Esophagus muscularis mucosa (tissue), 4 donors: ENCODE results near the gene EHD4. TPM values are rescaled to one million over a fixed set of nuclear protein-coding genes. Genes with fewer than 3 reads are reported as not detected.

Source experiments
- DNase-seq: peaks from one replicate; pipeline ENCODE4 v3.0.0-alpha.2; 2017; ENCODE audit errors: extremely low spot score
- H3K27ac ChIP-seq, 4 donors: fragments of 200-600 bp; sonication (generic); replicated peaks in 1 of 4; 1 replicate in 3 of 4; 2 replicates in 1 of 4; pipeline ENCODE4 v1.5.1; 2016 to 2019; ENCODE audit warnings: mild to moderate bottlenecking in 1 of 4
- H3K27me3 ChIP-seq, 4 donors: fragments of 200-600 bp; sonication (generic); one replicate each; pipeline versions ENCODE4 v1.5.1 to v1.6.0; 2016 to 2019
- H3K36me3 ChIP-seq, 4 donors: fragments of 200-600 bp; sonication (generic); one replicate each; pipeline ENCODE4 v1.5.1; 2016 to 2019
- H3K4me1 ChIP-seq, 4 donors: fragments of 200-600 bp; sonication (generic); one replicate each; pipeline ENCODE4 v1.5.1; 2016 to 2019
- H3K4me3 ChIP-seq, 4 donors: fragments of 200-600 bp; sonication (generic); 1 replicate in 2 of 4; 2 replicates in 2 of 4; pipeline ENCODE4 v1.5.1; 2016 to 2019; ENCODE audit warnings: mild to moderate bottlenecking in 4 of 4, moderate library complexity in 1 of 4
- H3K9me3 ChIP-seq, 4 donors: fragments of 200-600 bp; sonication (generic); 1 replicate in 3 of 4; 2 replicates in 1 of 4; pipeline ENCODE4 v1.5.1; 2016 to 2019
- EP300 ChIP-seq: sonication (generic); formaldehyde crosslinking; IDR thresholded peaks from one replicate; pipeline ENCODE4 v1.6.1; 2017; ENCODE audit warnings: antibody characterized with exemption
- POLR2A ChIP-seq: fragments of 450-650 bp; IDR thresholded peaks from one replicate; pipeline ENCODE4 v1.6.1; 2017; ENCODE audit warnings: antibody characterized with exemption, moderate library complexity, mild to moderate bottlenecking, low read depth
- POLR2AphosphoS5 ChIP-seq, 2 donors: sonication (generic); formaldehyde crosslinking; IDR thresholded peaks; one replicate each; pipeline ENCODE4 v1.6.1; 2017; ENCODE audit warnings: antibody characterized with exemption in 2 of 2
- WGBS: methylation state at CpG from one replicate; pipeline ENCODE4 v1.1.5; 2018; 5-methylcytosine and 5-hydroxymethylcytosine counted together
- intact Hi-C: fragments of 100-400 bp; cut with DNase I; formaldehyde crosslinking; loops from one replicate; pipeline ENCODE4 v1.15.1; 2023
- total RNA-seq, 4 donors: library from RNA; depleted of rRNA; stranded (reverse); fragments of >200 nt; gene quantifications; one replicate each; pipeline versions ENCODE4 v1.1.0 to v1.2.1, GENCODE V29; 2016
- TF ChIP-seq, protein P1 (sequence below), 3 experiments: fragments of 200-600 bp in 2 of 3; fragments of 450-650 bp in 1 of 3; sonication (generic) in 2 of 3; IDR thresholded peaks; one replicate each; pipeline ENCODE4 v1.5.1; 2017 to 2019; ENCODE audit warnings: antibody characterized with exemption in 3 of 3, mild to moderate bottlenecking in 2 of 3, moderate library complexity in 1 of 3

The EHD4 gene
- total RNA-seq, 4 donors from 2014 or later: 10.0 to 24.7 (median 21.7) TPM

DNA sequence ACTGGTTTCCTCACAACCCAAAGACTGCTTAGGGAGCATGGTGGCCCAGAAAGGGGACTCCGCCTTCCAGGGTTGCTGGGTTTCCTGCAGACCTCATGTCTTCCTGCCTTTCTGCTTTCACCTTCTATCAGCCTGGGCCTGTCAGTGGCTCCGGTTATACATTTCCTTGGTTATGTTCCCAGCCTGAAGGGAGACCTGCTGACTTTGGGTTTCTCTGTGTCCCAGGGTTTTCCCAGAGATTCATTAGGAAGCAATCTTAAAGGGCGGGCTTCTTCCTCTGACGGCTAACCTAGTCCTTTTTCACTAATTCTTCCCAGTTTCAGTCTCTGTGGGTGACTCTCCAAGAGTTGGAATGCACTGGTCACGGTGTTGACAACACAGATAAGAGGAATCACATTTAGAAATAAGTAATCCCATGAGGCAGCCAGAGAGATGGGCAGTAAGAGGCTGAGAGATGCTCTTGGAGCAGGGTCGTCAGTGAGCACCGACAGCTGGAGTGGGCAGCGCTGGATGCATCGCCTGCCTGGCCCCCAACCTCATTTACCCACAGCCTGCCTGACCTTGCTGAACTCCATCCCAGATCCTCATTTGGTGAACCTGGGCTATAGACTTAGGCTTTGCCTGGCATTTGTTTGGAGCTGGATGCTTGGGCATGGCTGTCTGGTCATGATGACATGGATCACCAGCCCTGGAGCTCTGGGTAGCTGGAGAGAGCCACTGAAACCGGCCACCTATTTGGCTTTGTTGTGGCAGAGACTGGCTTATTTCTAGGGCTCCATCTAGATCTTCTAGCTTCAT, 10.0 kb upstream of the EHD4 start:
- Histone ChIP-seq H3K27me3 (no peaks in the 10 kb centered on the region), H3K9me3 (no peaks in the 10 kb centered on the region), H3K36me3 (no peaks in the 10 kb centered on the region), H3K27ac (no peak overlapping the region), H3K4me1 (peaks cover 0 to 8% (median 8%) of the 10 kb centered on the region in 4 donors), H3K4me3 (no peak overlapping the region)
- TF ChIP-seq POLR2AphosphoS5 (IDR thresholded peaks at IDR 0.05) (no peak), POLR2A (no peak), EP300 (no peak)
- TF ChIP-seq, protein P1, sequence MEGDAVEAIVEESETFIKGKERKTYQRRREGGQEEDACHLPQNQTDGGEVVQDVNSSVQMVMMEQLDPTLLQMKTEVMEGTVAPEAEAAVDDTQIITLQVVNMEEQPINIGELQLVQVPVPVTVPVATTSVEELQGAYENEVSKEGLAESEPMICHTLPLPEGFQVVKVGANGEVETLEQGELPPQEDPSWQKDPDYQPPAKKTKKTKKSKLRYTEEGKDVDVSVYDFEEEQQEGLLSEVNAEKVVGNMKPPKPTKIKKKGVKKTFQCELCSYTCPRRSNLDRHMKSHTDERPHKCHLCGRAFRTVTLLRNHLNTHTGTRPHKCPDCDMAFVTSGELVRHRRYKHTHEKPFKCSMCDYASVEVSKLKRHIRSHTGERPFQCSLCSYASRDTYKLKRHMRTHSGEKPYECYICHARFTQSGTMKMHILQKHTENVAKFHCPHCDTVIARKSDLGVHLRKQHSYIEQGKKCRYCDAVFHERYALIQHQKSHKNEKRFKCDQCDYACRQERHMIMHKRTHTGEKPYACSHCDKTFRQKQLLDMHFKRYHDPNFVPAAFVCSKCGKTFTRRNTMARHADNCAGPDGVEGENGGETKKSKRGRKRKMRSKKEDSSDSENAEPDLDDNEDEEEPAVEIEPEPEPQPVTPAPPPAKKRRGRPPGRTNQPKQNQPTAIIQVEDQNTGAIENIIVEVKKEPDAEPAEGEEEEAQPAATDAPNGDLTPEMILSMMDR (IDR thresholded peaks at IDR 0.05): no peak
- 92% methylated on average over 10 of the region's 10 CpGs for WGBS
- intact Hi-C loops: no loop called here
- DNase-seq: no peak

DNA sequence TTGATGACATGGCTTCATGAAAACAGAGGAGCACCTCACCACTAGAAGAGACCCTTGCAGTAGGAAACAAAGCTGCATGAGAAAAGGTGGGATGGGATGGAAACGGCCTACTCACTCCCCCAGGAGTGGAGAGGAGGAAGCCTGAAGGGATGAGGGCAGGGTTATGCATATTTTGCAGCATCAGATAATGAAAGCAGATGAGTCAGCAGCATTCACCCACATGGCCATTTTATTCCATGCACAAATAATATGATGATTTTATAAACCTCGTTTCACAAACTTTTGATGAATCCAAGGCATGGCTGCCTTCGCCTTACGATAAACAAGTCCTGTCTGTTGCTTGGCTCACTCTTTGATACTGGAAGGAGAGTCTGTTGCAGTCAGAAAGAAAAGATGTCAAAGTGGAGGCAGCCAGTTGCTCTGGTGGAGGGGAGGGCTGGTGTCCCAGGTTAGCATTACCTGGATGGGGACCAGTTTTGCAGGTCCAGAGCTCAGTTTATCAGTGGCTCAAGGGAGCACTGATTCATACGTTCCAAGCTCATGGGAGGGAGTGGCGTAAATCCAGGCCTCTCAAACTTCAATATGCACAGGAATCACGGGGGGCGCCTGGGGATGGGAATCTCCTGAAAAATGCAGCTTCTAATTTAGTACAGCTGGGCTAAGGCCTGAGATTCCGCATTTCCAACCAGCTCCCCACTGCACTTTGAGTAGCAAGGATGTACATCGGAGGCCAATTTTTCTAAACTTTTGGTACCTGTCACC, 9.2 kb upstream of the EHD4 start:
- Histone ChIP-seq H3K36me3 (no peaks in the 10 kb centered on the region), H3K27me3 (peaks cover 0 to 5% (median 0%) of the 10 kb centered on the region in 4 donors), H3K4me1 (peaks cover 0 to 8% (median 8%) of the 10 kb centered on the region in 4 donors), H3K27ac (no peak overlapping the region), H3K9me3 (no peaks in the 10 kb centered on the region), H3K4me3 (no peak overlapping the region)
- no peak for DNase-seq
- no peak for TF ChIP-seq EP300
- TF ChIP-seq, protein P1 (IDR thresholded peaks at IDR 0.05): no peak
- no peak for TF ChIP-seq POLR2AphosphoS5 (IDR thresholded peaks at IDR 0.05)
- TF ChIP-seq POLR2A: no peak
- intact Hi-C loops: no loop called here
- WGBS: 86% methylated on average over 10 of the region's 10 CpGs

DNA sequence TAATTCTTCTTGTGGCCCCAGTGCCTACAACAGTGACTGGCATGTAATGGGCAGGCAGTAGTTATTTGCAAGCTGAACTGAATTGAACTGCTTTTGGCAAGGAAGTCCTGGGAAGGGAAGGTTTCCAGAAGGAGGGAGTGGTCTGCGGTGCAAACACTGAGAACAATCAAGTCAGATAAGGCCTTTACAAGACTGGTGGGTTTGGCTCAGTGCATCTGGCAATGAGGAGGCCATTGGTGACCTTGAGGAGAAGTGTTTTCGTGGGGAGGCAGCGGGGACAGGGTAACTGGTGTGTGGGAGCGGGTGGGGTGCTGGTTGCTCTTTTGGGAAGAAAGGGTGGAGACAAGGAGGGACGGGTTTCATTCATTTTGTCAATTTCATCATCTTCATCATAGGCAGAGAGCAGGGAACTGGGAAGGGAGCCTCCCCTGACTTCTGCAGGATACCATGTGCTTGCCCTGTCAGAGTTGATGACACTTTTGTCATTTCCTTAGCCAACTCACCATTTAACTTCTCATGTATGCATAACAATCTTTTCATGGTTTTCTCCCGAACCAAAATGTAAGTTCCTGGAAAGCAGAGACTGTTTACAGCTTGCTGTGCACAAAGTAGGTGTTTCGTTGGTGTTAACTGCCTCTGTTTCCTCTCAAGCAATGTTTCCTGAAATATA, 8.4 kb upstream of the EHD4 start:
- WGBS: 83% methylated on average over 7 of the region's 7 CpGs
- intact Hi-C loops: no loop called here
- H3K27ac ChIP-seq: no peak overlapping the region
- H3K4me1 ChIP-seq: peaks cover 0 to 8% (median 8%) of the 10 kb centered on the region in 4 donors
- H3K9me3 ChIP-seq: no peaks in the 10 kb centered on the region
- TF ChIP-seq EP300: no peak
- no peak for TF ChIP-seq POLR2AphosphoS5 (IDR thresholded peaks at IDR 0.05)
- no peak for TF ChIP-seq POLR2A
- TF ChIP-seq, protein P1 (IDR thresholded peaks at IDR 0.05): no peak
- no peak overlapping the region for H3K4me3 ChIP-seq
- DNase-seq: no peak
- no peaks in the 10 kb centered on the region for H3K36me3 ChIP-seq
- peaks cover 0 to 6% (median 0%) of the 10 kb centered on the region in 4 donors for H3K27me3 ChIP-seq

DNA sequence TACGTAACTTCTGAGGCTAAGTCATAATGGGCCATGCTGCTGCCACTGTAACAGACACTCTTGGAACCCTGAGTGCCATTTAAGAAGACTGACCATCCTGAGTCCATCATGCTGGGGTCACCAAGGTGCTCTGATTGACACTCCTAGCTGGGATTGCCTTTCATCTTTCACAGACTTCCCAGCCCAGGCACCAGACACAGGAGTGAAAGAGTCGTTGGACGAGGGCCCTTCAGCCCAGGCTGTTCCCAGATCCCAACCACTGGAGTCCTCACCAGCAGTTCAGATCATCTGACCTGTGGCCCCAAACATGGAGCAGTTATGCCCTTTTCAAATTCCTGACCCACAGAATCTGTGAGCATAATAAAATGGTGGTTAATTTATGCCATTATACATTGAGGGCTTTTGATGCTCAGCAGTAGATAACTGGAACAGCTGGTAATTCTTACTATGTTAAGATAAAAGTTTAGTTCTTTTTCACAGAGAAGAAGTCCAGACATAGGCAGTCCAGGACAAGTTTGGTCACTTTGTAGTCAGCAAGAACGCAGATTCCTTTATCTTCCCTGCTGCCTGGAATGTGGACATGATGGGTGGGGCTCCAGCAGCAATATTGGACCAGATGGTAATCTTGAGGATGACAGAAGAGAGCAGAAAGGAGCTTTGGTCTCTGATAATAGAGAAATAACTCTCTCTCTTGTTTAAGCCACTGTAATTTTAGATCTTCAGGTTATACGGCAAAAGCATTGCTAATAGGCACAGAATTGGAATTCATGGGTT, 7.3 kb upstream of the EHD4 start:
- intact Hi-C loops: no loop called here
- 84% methylated on average over 5 of the region's 5 CpGs for WGBS
- TF ChIP-seq, protein P1 (IDR thresholded peaks at IDR 0.05): no peak
- TF ChIP-seq POLR2A (no peak), EP300 (no peak)
- H3K27ac ChIP-seq: no peak overlapping the region
- H3K9me3 ChIP-seq: no peaks in the 10 kb centered on the region
- peaks cover 0 to 8% (median 8%) of the 10 kb centered on the region in 4 donors for H3K4me1 ChIP-seq
- DNase-seq: no peak
- peaks cover 0 to 6% (median 0%) of the 10 kb centered on the region in 4 donors for H3K27me3 ChIP-seq
- H3K36me3 ChIP-seq: no peaks in the 10 kb centered on the region
- H3K4me3 ChIP-seq: no peak overlapping the region
